ENCODE measurements around the gene ADAMTS2.

DNA sequence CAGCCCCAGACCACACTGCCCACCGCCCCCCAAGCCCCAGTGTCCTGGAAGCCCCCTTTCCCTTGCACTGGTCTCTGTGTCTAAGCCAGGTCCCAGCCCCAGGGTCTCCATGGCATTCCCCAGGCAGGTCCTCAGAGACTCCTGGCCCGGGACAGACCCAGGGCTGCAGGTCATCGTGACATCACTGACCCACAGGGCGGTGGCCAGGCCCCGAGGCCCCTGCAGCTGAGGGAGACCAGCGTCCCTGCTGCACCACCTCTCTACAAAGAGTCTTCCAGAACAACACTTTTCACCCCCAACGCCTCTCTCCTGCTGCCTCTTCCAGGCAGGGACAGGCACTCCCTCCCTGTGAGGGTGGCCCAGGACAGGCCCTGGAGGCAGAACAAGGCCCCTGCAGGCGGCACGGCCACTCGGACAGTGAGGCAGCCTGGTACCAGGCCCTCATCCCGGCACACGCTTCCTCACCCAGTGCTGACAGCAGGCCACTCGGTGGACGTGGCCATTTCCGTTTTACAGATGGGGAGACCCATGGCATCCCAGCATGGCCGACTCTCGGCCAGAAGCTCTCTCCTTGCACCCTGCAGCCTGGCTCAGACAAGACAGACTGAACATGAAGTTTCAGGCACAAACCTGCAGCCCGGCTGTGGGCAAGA, 136.4 kb downstream of the ADAMTS2 start:
- no peak for TF ChIP-seq POLR2AphosphoS5 (IDR thresholded peaks at IDR 0.05)
- no peak for TF ChIP-seq EP300 (IDR thresholded peaks at IDR 0.05; ENCODE audit: low read depth)

Data from transverse colon (tissue), 3 donors.